Calu3 (cell line): ENCODE data around the gene PTPN1. TPM values are rescaled to one million over a fixed set of nuclear protein-coding genes. Genes with fewer than 3 reads are reported as not detected.

ENCODE experiments used
- Bru-seq: library from RNA; stranded (reverse); fragments of 400-500 nt; gene quantifications from one replicate; lab custom pipeline; 2021; lab: Mats Ljungman, UMichigan
- BruChase-seq, 2 experiments: library from RNA; stranded (reverse); fragments of 400-500 nt; gene quantifications; one replicate each; lab custom pipeline; 2021; lab: Mats Ljungman, UMichigan
- BruUV-seq: library from RNA; stranded (reverse); fragments of 400-500 nt; replicated peaks from 2 replicates; lab custom pipeline; 2021; lab: Mats Ljungman, UMichigan
- CTCF ChIA-PET: fragments of 300-600 bp; sonication (Branson Sonifier 250); formaldehyde crosslinking; loops from one replicate; lab custom pipeline; 2022; ENCODE audit warnings: antibody characterized with exemption; lab: Charles Lee
- DNase-seq: peaks from one replicate; pipeline ENCODE4 v3.0.0; 2022
- H3K27ac Mint-ChIP-seq: one replicate; pipeline ENCODE4 v1.8.0; 2022; ENCODE audit warnings: mixed read lengths; ENCODE audit not compliant: unreplicated experiment
- H3K27me3 Mint-ChIP-seq: one replicate; pipeline ENCODE4 v1.8.0; 2022; ENCODE audit warnings: mixed read lengths; ENCODE audit not compliant: unreplicated experiment
- H3K36me3 Mint-ChIP-seq: one replicate; pipeline ENCODE4 v1.8.0; 2022; ENCODE audit warnings: mild to moderate bottlenecking, moderate library complexity, mixed read lengths; ENCODE audit not compliant: insufficient read depth, unreplicated experiment
- H3K4me1 Mint-ChIP-seq: one replicate; pipeline ENCODE4 v1.8.0; 2022; ENCODE audit warnings: mild to moderate bottlenecking, low read depth, mixed read lengths; ENCODE audit not compliant: unreplicated experiment
- H3K4me3 Mint-ChIP-seq: one replicate; pipeline ENCODE4 v1.8.0; 2022; ENCODE audit warnings: mild to moderate bottlenecking, low read depth, moderate library complexity, mixed read lengths; ENCODE audit not compliant: unreplicated experiment
- H3K9me3 Mint-ChIP-seq: one replicate; pipeline ENCODE4 v1.8.0; 2022; ENCODE audit warnings: low read depth, mixed read lengths; ENCODE audit not compliant: unreplicated experiment
- intact Hi-C: fragments of 100-400 bp; cut with micrococcal nuclease; formaldehyde crosslinking; loops from one replicate; pipeline ENCODE4 v1.10.0; 2022; ENCODE audit not compliant: unreplicated experiment
- long read RNA-seq: library from polyadenylated mRNA; stranded (forward); transcript quantifications from one replicate; pipeline ENCODE4 v2.0.0, GENCODE V29; 2022
- total RNA-seq: library from RNA; stranded (reverse); gene quantifications from 2 replicates; pipeline ENCODE4 v1.2.3, GENCODE V29; 2022
- TF ChIP-seq, protein P1 (sequence below): fragments of 200-600 bp; IDR thresholded peaks from one replicate; pipeline ENCODE4 v1.8.0; 2022; ENCODE audit warnings: antibody characterized with exemption; ENCODE audit not compliant: unreplicated experiment

PTPN1 gene
- total RNA-seq = 58.5 and 67.5 TPM in 2 replicates
- percentile 96 among the genes with signal in this experiment for Bru-seq, nascent RNA
- percentile 86 among the genes with signal in this experiment for BruChase-seq, experiment 1, labeled RNA remaining after a 6-hour chase
- BruChase-seq, experiment 2, labeled RNA remaining after a 2-hour chase = percentile 87 among the genes with signal in this experiment
- long read RNA-seq, full-length matches to known transcripts = 11 of 23 reads
- long read RNA-seq, partial matches to known transcripts = 3 of 23 reads
- long read RNA-seq, other reads (novel, unspliced or antisense) = 9 of 23 reads

DNA sequence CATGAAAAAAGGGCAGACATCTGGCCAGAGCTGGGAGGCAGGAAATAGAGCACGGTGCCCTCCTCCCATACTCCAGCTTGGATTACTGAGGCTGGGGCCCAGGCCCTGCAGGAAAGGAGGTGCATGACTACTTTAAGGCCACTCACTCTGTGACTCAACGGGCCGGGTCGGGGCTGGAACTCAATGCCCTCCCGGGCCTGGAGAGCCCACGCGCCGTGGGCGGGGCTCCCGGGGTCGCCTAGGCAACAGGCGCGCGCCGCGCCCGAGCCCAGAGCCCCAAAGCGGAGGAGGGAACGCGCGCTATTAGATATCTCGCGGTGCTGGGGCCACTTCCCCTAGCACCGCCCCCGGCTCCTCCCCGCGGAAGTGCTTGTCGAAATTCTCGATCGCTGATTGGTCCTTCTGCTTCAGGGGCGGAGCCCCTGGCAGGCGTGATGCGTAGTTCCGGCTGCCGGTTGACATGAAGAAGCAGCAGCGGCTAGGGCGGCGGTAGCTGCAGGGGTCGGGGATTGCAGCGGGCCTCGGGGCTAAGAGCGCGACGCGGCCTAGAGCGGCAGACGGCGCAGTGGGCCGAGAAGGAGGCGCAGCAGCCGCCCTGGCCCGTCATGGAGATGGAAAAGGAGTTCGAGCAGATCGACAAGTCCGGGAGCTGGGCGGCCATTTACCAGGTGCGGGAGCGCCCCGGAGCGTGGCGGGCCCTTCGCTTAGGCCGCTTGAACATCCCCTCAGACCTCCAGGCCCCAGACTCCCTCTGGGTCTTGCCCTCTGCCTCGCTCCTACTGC, at the start of gene PTPN1:
PTPN1 (plus strand) TSS at position 461 of the 783 bp plus-strand sequence; CDS start at position 606, 145 bp downstream.
- CTCF ChIA-PET = interaction anchor here (0.6 to 1.8 kb wide), 8 partner anchors 13 to 389 kb away, joined by 3 to 6 read pairs (median 4); no protein-coding TSS in a partner anchor
- DNase-seq = peak; percentile 100
- no peaks in the 10 kb centered on the region for H3K27me3 Mint-ChIP-seq
- intact Hi-C loops = loop anchor here (1.0 kb wide), 1 partner anchor 66 kb away; no protein-coding TSS in a partner anchor
- H3K9me3 Mint-ChIP-seq = no peaks in the 10 kb centered on the region
- peak within 1 kb of the TSS; percentile 90 for H3K4me3 Mint-ChIP-seq
- no TSS peak for BruUV-seq
- H3K4me1 Mint-ChIP-seq = peaks cover 38% of the 10 kb centered on the region
- TF ChIP-seq, protein P1, sequence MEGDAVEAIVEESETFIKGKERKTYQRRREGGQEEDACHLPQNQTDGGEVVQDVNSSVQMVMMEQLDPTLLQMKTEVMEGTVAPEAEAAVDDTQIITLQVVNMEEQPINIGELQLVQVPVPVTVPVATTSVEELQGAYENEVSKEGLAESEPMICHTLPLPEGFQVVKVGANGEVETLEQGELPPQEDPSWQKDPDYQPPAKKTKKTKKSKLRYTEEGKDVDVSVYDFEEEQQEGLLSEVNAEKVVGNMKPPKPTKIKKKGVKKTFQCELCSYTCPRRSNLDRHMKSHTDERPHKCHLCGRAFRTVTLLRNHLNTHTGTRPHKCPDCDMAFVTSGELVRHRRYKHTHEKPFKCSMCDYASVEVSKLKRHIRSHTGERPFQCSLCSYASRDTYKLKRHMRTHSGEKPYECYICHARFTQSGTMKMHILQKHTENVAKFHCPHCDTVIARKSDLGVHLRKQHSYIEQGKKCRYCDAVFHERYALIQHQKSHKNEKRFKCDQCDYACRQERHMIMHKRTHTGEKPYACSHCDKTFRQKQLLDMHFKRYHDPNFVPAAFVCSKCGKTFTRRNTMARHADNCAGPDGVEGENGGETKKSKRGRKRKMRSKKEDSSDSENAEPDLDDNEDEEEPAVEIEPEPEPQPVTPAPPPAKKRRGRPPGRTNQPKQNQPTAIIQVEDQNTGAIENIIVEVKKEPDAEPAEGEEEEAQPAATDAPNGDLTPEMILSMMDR = peak; percentile 7
- H3K27ac Mint-ChIP-seq = peak within 1 kb of the TSS; percentile 88
- H3K36me3 Mint-ChIP-seq = peaks cover 23% of the 10 kb centered on the region

DNA sequence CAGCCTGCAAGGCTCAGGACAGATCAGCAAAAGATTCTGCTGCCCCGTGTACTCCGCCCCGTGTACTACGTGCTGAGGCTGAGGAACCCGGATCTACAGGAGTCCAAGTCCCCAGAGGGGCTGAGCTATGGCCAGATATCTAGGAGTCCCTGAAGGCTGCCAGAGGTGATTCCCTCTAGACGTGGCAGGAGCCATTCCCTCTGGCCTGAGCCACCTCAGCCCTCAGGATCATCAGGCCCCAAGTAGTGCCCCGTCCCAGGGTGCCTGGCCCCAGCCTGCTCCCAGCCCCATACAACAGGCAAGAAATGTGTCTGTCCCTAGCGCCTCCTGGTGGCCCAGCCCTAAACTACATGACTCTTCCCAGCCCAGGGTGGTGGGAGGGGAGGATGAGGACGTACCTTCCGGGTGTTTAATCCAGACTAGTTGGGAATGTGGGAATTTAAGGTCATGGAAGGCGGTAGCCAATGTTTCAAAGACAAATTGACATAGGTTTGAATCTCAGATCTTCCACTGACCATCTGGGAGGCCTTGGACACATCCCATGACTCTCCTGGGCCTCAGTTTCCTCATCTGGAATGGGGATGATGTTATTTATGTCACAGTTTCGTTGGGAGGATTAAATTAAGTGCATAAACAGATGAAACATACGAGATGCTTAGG, 49.4 kb upstream of the PTPN1 start:
- Mint-ChIP-seq H3K4me3 (no peak overlapping the region), H3K9me3 (peaks cover 5% of the 10 kb centered on the region), H3K4me1 (peaks cover 13% of the 10 kb centered on the region), H3K27me3 (no peaks in the 10 kb centered on the region), H3K36me3 (no peaks in the 10 kb centered on the region), H3K27ac (peak overlapping the region; percentile 60)
- TF ChIP-seq, protein P1 = peak; percentile 99
- intact Hi-C loops = loop anchor here (1.0 to 5.0 kb wide), 4 partner anchors 45 to 274 kb away; no protein-coding TSS in a partner anchor
- peak; percentile 96 for DNase-seq
- BruUV-seq = no TSS peak
- CTCF ChIA-PET = interaction anchor here (0.6 to 1.0 kb wide), 5 partner anchors 26 to 1270 kb away, joined by 3 read pairs; no protein-coding TSS in a partner anchor

DNA sequence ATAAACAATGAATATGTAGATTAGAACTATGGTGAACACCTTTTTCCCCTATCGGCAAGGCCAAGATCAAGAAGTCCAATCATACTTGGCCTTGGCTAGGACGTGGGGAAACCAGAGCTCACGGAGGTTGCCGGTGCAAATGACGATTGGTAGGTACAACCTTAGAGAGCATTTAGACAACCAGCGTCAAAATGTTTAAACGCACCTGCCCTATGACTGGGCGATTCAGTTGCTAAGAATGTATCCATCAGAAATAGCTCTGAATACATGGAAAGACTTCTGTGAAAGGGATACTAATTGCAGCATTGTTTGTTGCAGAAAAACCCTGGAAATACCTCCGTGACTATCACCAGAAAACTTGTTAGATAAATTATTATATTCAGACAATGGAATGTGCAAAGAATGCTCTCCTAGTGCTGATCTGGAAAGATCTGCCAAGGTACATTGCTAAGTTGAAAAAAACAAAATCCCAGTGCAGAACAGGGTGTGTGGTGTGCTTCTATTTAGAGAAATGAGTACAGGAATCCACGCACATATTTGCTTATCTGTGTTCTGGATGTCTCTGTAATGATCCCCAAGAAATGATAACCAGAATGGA, 48.0 kb upstream of the PTPN1 start:
- TF ChIP-seq, protein P1 = no peak
- no peak overlapping the region for H3K4me3 Mint-ChIP-seq
- intact Hi-C loops = loop anchor here (5.0 kb wide), 2 partner anchors 60 to 195 kb away; no protein-coding TSS in a partner anchor
- no peak overlapping the region for H3K27ac Mint-ChIP-seq
- CTCF ChIA-PET = interaction anchor here (0.6 kb wide), 3 partner anchors 133 to 271 kb away, joined by 3 to 4 read pairs (median 3); partner anchors contain the start of gene CEBPB
- H3K36me3 Mint-ChIP-seq = no peaks in the 10 kb centered on the region
- no peaks in the 10 kb centered on the region for H3K27me3 Mint-ChIP-seq
- no peak for DNase-seq
- H3K4me1 Mint-ChIP-seq = peaks cover 13% of the 10 kb centered on the region
- H3K9me3 Mint-ChIP-seq = peaks cover 5% of the 10 kb centered on the region
- BruUV-seq = no TSS peak
